ENCODE results near the gene B4GALT1.

DNA sequence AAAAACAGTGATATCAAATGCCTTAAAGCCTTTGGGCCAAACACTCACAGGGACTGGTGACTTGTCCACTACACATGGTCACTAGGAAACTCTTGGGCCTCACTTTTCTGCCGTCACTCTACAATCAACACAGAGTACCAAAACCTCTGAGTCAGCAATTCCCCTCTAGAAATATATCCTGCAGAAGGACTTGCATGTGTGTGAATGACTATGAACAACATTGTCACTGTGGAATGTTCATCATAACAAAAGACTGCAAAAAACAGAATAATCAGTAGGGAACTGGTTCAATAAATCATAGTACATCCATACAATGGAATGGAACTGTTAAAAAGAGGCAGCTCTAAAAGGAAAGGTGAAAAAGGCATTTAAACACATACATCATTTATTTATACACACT, 46.5 kb downstream of the B4GALT1 start:
- TF ChIP-seq, protein P1, sequence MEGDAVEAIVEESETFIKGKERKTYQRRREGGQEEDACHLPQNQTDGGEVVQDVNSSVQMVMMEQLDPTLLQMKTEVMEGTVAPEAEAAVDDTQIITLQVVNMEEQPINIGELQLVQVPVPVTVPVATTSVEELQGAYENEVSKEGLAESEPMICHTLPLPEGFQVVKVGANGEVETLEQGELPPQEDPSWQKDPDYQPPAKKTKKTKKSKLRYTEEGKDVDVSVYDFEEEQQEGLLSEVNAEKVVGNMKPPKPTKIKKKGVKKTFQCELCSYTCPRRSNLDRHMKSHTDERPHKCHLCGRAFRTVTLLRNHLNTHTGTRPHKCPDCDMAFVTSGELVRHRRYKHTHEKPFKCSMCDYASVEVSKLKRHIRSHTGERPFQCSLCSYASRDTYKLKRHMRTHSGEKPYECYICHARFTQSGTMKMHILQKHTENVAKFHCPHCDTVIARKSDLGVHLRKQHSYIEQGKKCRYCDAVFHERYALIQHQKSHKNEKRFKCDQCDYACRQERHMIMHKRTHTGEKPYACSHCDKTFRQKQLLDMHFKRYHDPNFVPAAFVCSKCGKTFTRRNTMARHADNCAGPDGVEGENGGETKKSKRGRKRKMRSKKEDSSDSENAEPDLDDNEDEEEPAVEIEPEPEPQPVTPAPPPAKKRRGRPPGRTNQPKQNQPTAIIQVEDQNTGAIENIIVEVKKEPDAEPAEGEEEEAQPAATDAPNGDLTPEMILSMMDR (IDR thresholded peaks at IDR 0.05), result no peak
- TF ChIP-seq POLR2AphosphoS5 (IDR thresholded peaks at IDR 0.05) (no peak), EP300 (IDR thresholded peaks at IDR 0.05) (no peak), POLR2A (IDR thresholded peaks at IDR 0.05) (no peak)

Measured in sigmoid colon (tissue), 4 donors.